GM19193 (cell line): ENCODE data around the gene CTXN1.

Source experiments
- POLR2A ChIP-seq: IDR thresholded peaks from 4 replicates; pipeline ENCODE4 v1.6.1; 2011; ENCODE audit not compliant: insufficient read depth, insufficient read length; ENCODE audit errors: extremely low read depth

The CTXN1 gene

DNA sequence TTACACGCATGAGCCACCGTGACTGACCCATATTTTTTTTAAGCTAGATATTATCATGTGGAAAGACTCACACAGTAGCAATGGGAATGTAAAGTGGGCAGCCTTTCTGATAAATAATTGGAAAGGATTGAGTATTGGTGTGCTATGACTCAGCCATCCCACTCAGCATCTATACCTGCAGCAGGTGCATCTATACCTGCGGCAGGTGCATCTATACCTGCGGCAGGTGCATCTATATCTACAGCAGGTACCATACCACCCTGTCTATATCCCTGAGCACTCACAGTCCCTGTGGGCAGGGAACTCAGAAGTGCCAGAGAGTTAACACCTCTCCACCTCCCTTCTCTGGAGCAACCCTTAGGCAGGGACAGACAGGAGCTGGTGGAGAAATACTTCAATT lies 42.8 kb downstream of the CTXN1 start:
- TF ChIP-seq POLR2A: no peak

DNA sequence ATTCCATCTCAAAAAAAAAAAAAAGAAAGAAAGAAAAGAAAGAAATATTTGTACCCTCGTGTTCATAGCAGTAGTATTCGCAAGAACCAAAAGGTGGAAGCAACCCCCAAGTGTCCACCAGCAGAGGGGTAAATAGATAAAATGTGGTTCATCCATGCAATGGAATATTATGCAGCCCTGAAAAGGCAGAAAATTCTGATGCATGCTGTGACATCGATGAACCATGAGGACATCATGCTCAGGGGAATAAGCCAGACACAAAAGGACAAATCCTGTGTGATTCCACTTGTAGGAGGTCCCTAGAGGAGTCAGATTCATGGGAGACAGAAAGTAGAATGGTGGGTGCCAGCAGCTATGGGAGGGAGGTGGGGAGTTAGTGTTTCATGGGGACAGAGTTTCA lies 44.0 kb downstream of the CTXN1 start:
- TF ChIP-seq POLR2A: no peak

DNA sequence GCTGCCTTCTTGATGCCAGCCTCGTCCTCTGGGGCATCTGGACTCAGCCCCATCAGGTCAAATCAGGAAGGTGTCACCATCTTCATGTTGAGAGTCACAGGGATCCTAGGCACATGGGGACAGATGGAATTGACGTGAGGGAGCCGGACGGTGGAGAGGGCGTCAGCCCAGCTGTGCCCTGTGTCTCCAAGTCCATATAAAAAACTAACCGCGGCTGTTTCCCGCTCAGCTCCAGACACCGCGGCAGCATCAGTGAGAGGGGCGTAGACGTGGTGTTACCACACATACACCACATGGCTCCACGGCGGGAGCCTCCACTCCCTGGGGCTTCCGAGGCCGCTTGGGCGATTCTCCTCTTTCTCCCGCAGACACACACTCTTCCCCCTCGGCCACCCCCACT lies 46.1 kb downstream of the CTXN1 start:
- no peak for TF ChIP-seq POLR2A

DNA sequence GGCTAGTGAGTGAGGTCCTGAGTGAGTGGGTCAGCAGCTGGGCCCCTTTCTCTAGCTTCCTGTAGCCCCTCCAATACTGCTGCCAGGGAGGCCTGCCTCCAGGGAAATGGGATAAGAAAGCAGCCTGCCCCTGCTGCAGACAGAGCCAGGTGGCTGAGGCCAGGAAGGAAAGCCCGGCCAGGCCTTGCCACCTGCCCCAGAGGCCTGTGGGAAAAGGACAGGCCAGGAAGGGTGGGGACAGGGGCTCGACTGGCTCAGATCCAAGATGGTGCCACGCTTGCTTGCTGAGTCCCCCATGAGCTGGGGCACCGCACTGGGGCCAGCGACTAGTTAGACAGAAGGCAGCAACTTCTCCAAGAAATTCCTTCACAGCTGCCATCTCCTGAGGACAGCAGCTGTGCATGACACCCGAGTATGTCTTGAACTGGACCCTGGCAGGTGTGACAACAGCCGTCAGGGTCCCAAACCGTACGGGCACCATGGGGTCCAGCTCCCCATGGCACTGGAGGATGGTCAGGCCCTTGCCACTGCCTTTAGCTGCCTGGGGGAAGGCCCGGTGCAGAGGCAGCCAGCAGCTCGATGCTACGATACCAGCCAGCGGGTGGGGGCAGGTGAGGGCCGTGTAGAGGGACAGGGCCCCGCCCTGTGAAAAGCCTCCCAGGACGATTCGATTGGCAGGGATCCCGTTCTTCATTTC lies 46.7 kb downstream of the CTXN1 start:
- no peak for TF ChIP-seq POLR2A

DNA sequence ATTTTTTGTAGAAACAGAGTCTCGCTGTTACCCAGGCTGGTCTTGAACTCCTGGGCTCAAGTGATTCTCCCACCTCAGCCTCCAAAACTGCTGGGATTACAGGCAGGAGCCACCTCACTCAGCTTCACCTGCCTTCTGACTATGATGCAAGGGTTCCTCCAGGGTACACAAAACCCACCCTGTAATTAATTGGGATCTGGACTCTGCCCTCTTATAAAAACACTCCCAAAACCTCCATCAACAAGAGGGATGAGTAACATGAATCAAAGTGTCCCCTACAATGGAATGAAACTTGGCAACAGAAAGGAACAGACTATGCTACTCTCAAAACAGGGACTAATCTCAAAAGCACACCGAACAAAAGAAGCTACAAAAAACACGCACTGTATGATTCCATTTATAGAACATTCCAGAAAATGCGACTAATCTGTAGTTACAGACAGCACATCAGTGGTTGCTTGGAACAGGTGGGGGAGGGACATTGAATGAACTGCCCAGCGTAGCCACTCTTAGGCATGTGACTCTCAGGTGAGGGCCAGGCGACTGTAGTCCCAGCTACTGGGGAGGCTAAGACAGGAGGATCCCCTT lies 48.6 kb downstream of the CTXN1 start:
- no peak for TF ChIP-seq POLR2A

DNA sequence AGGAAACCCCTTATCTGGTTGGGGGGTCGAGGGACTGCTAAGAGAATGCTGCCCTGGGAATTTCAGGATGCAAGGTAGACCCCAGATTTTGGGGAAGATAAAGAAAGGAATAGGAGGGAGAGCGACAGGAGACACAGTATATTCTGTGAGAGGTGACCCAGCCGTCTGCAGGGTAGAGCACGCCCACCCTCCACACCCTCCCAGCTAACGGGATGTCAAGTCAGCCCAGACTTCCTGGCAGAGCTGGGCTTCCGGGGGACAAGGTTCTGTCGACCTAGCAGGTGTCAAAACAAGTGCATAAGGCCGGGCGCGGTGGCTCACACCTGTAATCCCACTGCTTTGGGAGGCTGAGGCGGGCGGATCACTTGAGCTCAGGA lies 51.0 kb downstream of the CTXN1 start:
- TF ChIP-seq POLR2A: no peak
